ENCODE data around the gene SEH1L. TPM values are rescaled to one million over a fixed set of nuclear protein-coding genes. Genes with fewer than 3 reads are reported as not detected.
A peak's percentile ranks its signal among the peaks of the same experiment; 100 is the strongest.
"Not testable (repeated sequence)": the region's sequence is repeated elsewhere in the genome, so short reads cannot be mapped to it uniquely, and the experiment has no call there.

SEH1L gene
- polyA plus RNA-seq, 1 donor = 32.2 TPM

DNA sequence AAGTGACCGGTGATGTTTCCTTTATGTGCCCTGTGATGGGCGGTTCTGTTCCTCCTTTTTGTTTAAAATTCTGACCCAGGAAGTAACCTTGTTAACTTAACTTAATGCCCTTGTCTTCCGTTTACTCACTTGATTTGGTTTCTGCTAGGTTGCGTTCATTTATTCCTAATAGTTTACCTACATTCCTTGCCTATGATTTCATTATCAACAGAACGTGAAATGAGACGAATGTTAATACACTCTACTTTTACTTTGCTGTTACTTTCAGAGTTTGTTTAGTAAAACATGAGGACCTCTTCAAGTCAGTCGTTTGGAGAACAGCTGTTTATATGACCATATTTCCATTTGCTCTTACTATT lies 44.0 kb downstream of the SEH1L start:
- Histone ChIP-seq H3K4me3 (ENCODE audit: low read length) (peak overlapping the region; percentile 54), H3K27me3 (ENCODE audit: control insufficient read depth, insufficient read depth, low read length) (no peaks in the 10 kb centered on the region), H3K9me3 (ENCODE audit: control insufficient read depth, low read depth, low read length) (no peaks in the 10 kb centered on the region), H3K27ac (ENCODE audit: low read length) (peak overlapping the region; percentile 87), H3K4me1 (ENCODE audit: control insufficient read depth, insufficient read depth, low read length) (peaks cover 4% of the 10 kb centered on the region), H3K36me3 (ENCODE audit: control insufficient read depth, insufficient read depth, low read length) (no peaks in the 10 kb centered on the region)
- no CpG with 5 or more reads among the region's 7 CpGs for WGBS (ENCODE audit: insufficient coverage, low lambda C conversion rate)
- no peak for DNase-seq

DNA sequence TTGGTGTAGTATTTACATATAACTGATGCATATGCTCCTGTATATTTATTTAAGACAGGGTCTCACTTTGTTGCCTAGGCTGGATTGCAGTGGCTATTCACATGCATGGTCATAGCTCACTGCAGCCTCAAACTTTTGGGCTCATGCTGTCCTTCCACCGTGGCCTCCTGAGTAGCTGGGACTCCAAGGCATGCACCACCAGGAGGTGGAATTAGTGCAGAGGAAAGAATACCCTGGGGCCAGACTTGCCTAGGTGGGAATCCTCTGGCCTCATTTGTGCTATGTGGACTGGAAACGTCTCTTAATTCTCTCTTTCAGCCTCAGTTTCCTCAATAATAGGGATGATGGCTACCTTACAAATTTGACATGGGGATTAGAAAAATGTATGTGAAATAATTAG lies 45.6 kb downstream of the SEH1L start:
- Histone ChIP-seq H3K9me3 (ENCODE audit: control insufficient read depth, low read depth, low read length) (no peaks in the 10 kb centered on the region), H3K4me3 (ENCODE audit: low read length) (no peak overlapping the region), H3K27me3 (ENCODE audit: control insufficient read depth, insufficient read depth, low read length) (no peaks in the 10 kb centered on the region), H3K36me3 (ENCODE audit: control insufficient read depth, insufficient read depth, low read length) (no peaks in the 10 kb centered on the region), H3K27ac (ENCODE audit: low read length) (no peak overlapping the region), H3K4me1 (ENCODE audit: control insufficient read depth, insufficient read depth, low read length) (peaks cover 4% of the 10 kb centered on the region)
- WGBS (ENCODE audit: insufficient coverage, low lambda C conversion rate) = 100% methylated on average over 1 of the region's 2 CpGs
- DNase-seq = no peak

DNA sequence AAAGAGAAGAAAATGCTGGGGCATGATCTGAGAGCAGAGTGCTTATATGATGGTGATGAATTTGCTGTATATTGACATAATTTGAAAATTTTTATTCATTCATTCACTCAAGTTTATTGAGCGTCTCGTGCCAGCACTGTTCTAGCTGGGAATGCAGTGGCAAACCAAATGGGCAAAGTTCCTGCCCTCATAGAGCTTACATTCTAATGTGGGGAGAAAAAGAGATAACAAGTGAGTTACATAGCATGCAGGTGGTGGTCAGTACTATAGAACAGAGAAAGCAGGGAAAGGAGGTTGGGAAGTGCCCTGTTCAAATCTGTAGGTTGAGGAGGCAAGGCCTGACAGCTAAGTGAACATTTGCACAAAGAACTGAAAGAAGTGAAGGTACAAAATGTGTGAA lies 47.6 kb downstream of the SEH1L start:
- H3K36me3 ChIP-seq (ENCODE audit: control insufficient read depth, insufficient read depth, low read length) = peaks cover 3% of the 10 kb centered on the region
- H3K27ac ChIP-seq (ENCODE audit: low read length) = no peak overlapping the region

DNA sequence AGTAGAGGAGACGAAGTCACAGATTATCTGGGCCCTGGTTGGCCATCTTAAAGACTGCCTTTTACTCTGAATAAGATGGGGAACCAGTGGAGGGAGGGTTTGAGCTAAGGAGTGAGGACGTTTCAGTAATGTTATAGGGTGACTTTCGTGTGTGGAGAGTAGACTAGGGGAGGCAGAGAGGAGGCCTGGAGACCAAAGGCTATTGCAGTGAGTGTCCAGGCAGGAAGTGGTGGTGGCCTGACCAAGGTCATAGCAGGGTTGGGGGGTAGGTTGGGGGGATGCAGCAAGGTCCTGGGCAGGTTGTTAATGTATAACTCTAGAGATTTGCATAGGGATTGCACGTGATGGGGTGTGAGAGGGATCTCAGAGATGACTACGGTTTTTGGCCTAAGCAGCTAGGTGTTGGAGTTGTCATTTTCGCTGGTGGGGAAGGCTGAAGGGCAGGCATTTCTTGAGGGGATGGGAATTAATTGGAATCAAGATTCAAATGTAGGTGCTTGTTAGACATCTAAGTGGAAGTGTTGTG lies 48.2 kb downstream of the SEH1L start:
- Histone ChIP-seq H3K9me3 (ENCODE audit: control insufficient read depth, low read depth, low read length) (no peaks in the 10 kb centered on the region), H3K27me3 (ENCODE audit: control insufficient read depth, insufficient read depth, low read length) (no peaks in the 10 kb centered on the region), H3K27ac (ENCODE audit: low read length) (no peak overlapping the region), H3K36me3 (ENCODE audit: control insufficient read depth, insufficient read depth, low read length) (peaks cover 3% of the 10 kb centered on the region), H3K4me1 (ENCODE audit: control insufficient read depth, insufficient read depth, low read length) (peaks cover 4% of the 10 kb centered on the region), H3K4me3 (ENCODE audit: low read length) (no peak overlapping the region)
- DNase-seq = no peak
- 100% methylated on average over 3 of the region's 6 CpGs for WGBS (ENCODE audit: insufficient coverage, low lambda C conversion rate)

More for the DNA sequence above, 47.6 kb downstream of the SEH1L start:
- peaks cover 4% of the 10 kb centered on the region for H3K4me1 ChIP-seq (ENCODE audit: control insufficient read depth, insufficient read depth, low read length)
- DNase-seq = no peak
- no CpG with 5 or more reads among the region's 2 CpGs for WGBS (ENCODE audit: insufficient coverage, low lambda C conversion rate)
- H3K27me3 ChIP-seq (ENCODE audit: control insufficient read depth, insufficient read depth, low read length) = no peaks in the 10 kb centered on the region
- H3K4me3 ChIP-seq (ENCODE audit: low read length) = no peak overlapping the region
- H3K9me3 ChIP-seq (ENCODE audit: control insufficient read depth, low read depth, low read length) = no peaks in the 10 kb centered on the region

DNA sequence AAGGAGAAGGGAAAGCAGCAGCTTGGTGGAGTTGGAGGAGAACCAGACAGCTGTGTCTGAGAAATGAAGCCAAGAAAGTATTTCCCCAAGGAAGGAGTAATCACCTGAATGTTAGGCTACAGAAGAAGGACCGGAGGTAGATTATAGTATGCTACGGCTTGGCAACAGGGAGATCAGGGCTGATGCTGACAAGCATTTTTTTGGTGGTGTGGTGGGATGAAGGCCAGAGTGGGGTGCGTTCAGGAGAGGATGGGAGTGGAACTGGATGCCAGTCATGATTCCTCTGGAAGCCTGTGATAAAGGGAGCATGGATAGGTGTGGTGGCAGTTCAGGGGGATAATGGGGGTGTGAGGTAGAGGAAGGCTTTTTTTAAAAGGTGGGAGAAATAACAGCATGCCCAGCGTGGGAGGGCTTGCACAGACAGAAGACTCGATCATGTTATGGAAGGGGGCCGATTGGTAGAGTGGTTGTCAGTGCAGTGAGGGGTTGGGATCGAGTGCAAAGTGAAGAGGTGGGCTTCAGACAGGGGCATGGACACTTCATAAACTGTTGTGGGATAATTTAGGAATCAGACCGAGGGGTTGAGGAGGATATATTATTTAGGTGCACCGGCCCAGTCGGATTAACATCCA lies 49.0 kb downstream of the SEH1L start:
- Histone ChIP-seq H3K36me3 (ENCODE audit: control insufficient read depth, insufficient read depth, low read length) (peaks cover 4% of the 10 kb centered on the region), H3K4me3 (ENCODE audit: low read length) (no peak overlapping the region), H3K9me3 (ENCODE audit: control insufficient read depth, low read depth, low read length) (no peaks in the 10 kb centered on the region), H3K4me1 (ENCODE audit: control insufficient read depth, insufficient read depth, low read length) (peaks cover 4% of the 10 kb centered on the region), H3K27me3 (ENCODE audit: control insufficient read depth, insufficient read depth, low read length) (no peaks in the 10 kb centered on the region), H3K27ac (ENCODE audit: low read length) (no peak overlapping the region)
- WGBS (ENCODE audit: insufficient coverage, low lambda C conversion rate) = 49% methylated on average over 6 of the region's 10 CpGs
- no peak for DNase-seq

DNA sequence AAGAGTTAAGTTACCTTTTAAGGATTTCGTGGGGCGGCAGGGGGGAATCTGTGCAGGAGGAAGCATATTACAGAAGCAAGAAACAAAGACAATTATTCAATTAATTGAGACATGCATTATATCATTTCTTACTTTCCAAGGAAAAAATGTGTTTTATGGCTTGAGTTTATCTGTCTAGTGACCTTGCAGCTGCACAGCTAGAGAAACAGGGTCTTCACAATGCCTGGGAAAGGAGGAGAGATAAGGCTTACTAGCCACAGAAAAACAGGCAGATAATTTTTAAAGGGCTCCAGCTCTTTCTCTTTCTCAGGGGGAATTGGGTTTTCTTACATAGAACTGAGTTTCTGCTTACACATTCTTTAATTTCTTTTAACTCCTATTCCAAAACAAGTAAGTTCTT lies 49.5 kb downstream of the SEH1L start:
- not testable (repeated sequence) for H3K4me3 ChIP-seq (ENCODE audit: low read length); H3K4me1 ChIP-seq (ENCODE audit: control insufficient read depth, insufficient read depth, low read length); H3K27ac ChIP-seq (ENCODE audit: low read length); H3K36me3 ChIP-seq (ENCODE audit: control insufficient read depth, insufficient read depth, low read length); H3K9me3 ChIP-seq (ENCODE audit: control insufficient read depth, low read depth, low read length); H3K27me3 ChIP-seq (ENCODE audit: control insufficient read depth, insufficient read depth, low read length); DNase-seq
- 67% methylated on average over 1 of the region's 2 CpGs for WGBS (ENCODE audit: insufficient coverage, low lambda C conversion rate)

DNA sequence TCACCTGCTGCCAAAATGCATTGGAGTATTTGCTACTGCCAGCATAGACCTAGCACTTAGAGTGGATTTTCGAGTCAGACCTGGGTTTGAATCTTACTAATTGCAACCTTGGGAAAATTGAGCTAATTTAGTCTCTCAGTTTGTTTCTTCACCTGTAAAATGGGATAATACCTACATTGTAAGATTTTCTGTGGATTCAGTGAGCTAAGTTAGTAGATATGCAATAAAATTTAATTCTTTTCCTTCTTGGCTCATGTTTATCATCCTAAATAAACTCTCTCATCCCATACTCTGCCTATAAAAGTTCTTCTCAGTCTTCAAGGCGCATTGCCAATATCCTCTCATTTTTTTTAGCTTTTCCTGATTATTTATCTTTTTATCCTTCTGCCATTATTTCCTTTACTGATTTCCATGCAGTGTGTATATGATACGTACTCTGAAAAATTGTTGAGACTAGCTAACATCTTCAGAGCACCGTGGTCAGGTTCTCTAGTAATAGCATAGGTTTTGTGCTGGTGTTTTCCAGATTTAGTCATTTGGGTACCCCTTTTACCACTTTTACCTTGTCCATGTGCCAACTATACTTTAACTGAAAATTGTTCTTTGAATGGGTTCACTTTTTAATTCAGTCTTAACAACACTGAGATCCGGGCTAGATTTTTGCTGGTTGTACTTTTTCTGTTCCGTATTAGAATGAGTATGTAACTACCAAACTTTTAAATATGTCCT lies 50.7 kb downstream of the SEH1L start:
- no peak for DNase-seq
- peaks cover 5% of the 10 kb centered on the region for H3K36me3 ChIP-seq (ENCODE audit: control insufficient read depth, insufficient read depth, low read length)
- no peak overlapping the region for H3K4me3 ChIP-seq (ENCODE audit: low read length)
- WGBS (ENCODE audit: insufficient coverage, low lambda C conversion rate) = 100% methylated on average over 2 of the region's 6 CpGs
- H3K27ac ChIP-seq (ENCODE audit: low read length) = no peak overlapping the region
- H3K27me3 ChIP-seq (ENCODE audit: control insufficient read depth, insufficient read depth, low read length) = no peaks in the 10 kb centered on the region
- no peaks in the 10 kb centered on the region for H3K9me3 ChIP-seq (ENCODE audit: control insufficient read depth, low read depth, low read length)
- no peaks in the 10 kb centered on the region for H3K4me1 ChIP-seq (ENCODE audit: control insufficient read depth, insufficient read depth, low read length)

DNA sequence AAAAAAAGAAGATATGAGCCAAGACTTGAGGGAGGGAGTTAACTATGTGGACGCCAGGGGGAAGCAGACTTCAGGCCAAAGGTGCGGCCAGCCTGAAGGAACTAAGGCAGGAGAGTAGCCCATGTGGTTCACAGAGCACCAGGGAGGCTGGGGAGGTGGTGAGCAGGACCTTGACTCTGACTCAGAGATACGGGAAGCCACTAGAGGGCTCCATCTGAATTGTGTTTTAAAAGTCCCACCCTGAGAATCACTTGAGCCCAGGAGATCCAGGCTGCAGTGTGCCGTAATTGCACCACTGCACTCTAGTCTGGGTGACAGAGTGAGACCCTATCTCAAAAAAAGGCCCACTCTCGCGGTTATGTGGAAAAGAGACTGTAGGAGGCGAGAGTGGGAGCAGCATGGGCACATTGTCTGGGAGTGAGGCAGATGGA lies 55.7 kb downstream of the SEH1L start:
- peaks cover 19% of the 10 kb centered on the region for H3K36me3 ChIP-seq (ENCODE audit: control insufficient read depth, insufficient read depth, low read length)
- no peaks in the 10 kb centered on the region for H3K27me3 ChIP-seq (ENCODE audit: control insufficient read depth, insufficient read depth, low read length)
- no peak overlapping the region for H3K4me3 ChIP-seq (ENCODE audit: low read length)
- no peaks in the 10 kb centered on the region for H3K4me1 ChIP-seq (ENCODE audit: control insufficient read depth, insufficient read depth, low read length)
- peak; percentile 60 to 68 for DNase-seq
- WGBS (ENCODE audit: insufficient coverage, low lambda C conversion rate) = 100% methylated on average over 1 of the region's 7 CpGs
- H3K27ac ChIP-seq (ENCODE audit: low read length) = no peak overlapping the region
- H3K9me3 ChIP-seq (ENCODE audit: control insufficient read depth, low read depth, low read length) = no peaks in the 10 kb centered on the region

DNA sequence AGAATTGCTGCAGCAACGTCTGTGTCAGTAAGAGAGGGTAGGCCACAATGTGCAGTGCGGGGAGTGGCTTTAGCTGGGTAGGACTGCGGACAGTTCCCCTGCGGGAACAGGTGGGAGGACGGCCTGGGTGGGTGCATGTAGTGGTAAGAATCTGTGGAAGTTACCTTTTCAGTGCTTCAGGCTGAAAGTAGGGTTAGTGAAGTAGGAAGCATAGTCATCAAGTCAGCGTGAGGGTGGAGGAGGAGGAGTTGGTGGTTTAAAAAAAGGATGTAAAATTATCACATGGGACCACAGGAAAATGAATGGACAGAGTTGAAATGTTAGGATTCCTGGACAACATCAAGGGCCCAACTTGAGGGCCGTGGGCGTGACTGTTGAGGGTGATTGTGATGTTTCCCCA lies 56.6 kb downstream of the SEH1L start:
- 100% methylated on average over 3 of the region's 8 CpGs for WGBS (ENCODE audit: insufficient coverage, low lambda C conversion rate)
- H3K4me1 ChIP-seq (ENCODE audit: control insufficient read depth, insufficient read depth, low read length) = no peaks in the 10 kb centered on the region
- H3K27ac ChIP-seq (ENCODE audit: low read length) = no peak overlapping the region
- no peaks in the 10 kb centered on the region for H3K9me3 ChIP-seq (ENCODE audit: control insufficient read depth, low read depth, low read length)
- H3K36me3 ChIP-seq (ENCODE audit: control insufficient read depth, insufficient read depth, low read length) = peaks cover 25% of the 10 kb centered on the region
- H3K4me3 ChIP-seq (ENCODE audit: low read length) = no peak overlapping the region
- no peak for DNase-seq
- no peaks in the 10 kb centered on the region for H3K27me3 ChIP-seq (ENCODE audit: control insufficient read depth, insufficient read depth, low read length)

DNA sequence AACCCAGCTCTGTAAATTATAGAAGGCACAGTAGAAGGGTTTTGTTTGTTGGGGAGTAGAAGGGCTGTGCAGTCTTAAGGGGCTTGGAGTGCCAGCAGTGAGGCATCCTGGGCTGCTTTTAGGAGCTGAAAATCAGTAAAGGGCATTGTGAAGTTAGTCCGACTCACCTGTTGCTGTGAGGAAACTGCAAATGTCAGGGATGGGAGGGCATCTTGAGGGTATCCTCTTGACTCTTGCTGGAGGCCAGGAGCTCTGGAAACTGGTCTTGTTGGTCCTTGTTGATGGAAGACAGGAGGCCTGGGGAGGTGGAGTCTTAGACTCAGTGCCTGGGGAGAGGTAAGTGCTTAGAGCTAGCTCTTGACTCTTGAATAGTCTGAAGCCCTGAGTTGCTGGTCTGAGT lies 57.5 kb downstream of the SEH1L start:
- Histone ChIP-seq H3K27me3 (ENCODE audit: control insufficient read depth, insufficient read depth, low read length) (no peaks in the 10 kb centered on the region), H3K9me3 (ENCODE audit: control insufficient read depth, low read depth, low read length) (no peaks in the 10 kb centered on the region), H3K27ac (ENCODE audit: low read length) (no peak overlapping the region), H3K36me3 (ENCODE audit: control insufficient read depth, insufficient read depth, low read length) (peaks cover 29% of the 10 kb centered on the region), H3K4me1 (ENCODE audit: control insufficient read depth, insufficient read depth, low read length) (no peaks in the 10 kb centered on the region), H3K4me3 (ENCODE audit: low read length) (no peak overlapping the region)
- no peak for DNase-seq
- no CpG with 5 or more reads among the region's 1 CpG for WGBS (ENCODE audit: insufficient coverage, low lambda C conversion rate)
